HG03095 (cell line): Measurements from ENCODE around the gene DCUN1D4.

ENCODE experiments used
- ATAC-seq: cut with Tn5 transposase; IDR thresholded peaks from one replicate; pipeline ENCODE4 v1.9.1; 2021; ENCODE audit warnings: moderate library complexity; ENCODE audit not compliant: unreplicated experiment

DCUN1D4 gene

DNA sequence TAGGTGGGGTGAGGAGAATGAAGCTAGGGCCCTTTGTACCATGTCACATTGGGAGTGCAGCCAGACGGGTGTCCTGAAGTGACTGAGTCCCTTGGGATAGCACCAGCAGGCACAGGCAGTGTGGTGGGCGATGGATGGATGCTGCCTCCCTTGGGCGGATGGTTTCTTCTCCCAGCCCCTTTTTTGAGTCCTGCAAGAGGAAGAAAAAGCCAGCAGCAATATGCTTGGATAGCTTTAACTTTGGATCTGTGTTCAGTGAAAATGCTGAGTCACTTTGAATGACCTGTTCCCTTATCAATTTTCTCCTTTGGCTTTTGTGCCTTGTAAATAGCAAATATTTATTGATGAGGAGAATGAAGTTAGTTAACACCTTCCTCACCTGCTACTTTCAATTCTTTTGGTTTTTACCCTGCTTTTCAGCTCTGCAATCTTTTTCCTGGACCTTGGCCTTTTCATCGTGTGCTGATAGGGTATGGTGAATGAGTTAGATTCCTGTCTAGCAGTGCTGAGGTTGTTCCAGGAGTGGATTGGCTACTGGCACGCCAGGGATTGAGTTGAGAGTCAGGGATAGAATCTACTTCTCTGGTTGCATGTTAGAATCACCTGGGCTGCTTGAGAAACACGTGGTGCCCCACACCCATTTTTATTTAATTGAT, 10.2 kb downstream of the DCUN1D4 start:
- ATAC-seq, result no peak

DNA sequence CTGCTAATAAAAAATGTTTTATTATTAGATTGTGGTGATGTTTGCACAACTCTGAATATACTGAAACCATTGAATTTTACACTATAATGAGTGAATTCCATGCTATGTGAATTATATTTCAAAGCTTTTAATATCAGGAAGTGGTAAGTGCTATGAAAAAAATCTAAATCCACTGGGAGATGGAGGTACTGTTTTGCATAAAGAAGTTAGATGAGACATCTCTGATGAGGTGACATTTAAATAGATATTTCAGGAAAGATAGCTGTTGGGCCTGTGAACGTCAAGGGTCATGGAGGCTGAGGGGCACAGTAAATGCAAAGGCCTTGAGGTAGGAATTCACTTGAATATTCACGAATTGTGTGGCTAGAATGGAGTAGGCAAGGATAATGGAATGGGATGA, 12.3 kb downstream of the DCUN1D4 start:
- ATAC-seq, result no peak

DNA sequence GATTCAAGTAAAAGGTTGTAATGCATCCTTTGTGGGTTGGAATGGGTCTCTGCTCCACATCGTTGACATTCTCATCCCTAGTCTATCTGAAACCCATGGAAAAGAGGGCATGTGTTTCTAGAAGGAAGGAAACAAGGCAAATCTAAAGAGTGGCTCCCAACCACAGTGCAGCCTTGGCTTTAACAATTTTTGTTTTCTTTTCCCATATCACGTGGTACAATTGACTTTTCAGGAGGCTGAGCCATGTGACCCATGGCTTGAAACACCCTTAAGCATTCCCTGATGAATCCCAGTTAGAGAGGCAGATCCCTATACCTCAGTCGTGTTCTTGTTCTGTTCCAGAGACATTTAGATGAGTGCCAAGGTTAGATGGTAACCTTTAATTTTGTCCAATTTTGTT, 12.8 kb downstream of the DCUN1D4 start:
- ATAC-seq, result no peak

DNA sequence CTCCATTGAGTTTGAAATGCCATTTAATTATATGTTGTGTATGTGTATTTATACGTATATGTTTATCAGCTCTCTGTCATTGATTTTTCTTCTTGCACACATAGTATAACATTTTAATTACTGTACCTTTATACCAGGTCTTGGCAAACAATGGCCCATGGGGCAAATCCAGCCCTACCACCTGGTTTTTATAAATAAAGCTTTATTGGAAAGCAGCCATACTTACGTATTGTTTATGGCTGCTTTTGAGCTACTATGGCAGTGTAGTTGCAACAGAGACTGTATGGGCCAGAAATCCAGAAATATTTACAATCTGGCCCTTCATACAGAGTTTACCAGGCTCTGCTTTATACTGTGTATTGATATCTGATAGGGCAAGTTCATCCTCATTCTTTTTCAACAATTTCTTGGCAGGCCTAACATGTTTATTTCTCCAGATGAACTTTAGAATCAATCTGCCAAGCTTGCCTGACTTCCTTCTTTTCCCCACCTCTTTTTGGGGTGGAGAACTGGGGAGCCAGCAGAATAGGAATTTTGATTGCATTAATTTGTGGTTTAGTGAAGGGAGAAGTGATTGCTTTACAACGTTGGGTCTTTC, 15.8 kb downstream of the DCUN1D4 start:
- no peak for ATAC-seq

DNA sequence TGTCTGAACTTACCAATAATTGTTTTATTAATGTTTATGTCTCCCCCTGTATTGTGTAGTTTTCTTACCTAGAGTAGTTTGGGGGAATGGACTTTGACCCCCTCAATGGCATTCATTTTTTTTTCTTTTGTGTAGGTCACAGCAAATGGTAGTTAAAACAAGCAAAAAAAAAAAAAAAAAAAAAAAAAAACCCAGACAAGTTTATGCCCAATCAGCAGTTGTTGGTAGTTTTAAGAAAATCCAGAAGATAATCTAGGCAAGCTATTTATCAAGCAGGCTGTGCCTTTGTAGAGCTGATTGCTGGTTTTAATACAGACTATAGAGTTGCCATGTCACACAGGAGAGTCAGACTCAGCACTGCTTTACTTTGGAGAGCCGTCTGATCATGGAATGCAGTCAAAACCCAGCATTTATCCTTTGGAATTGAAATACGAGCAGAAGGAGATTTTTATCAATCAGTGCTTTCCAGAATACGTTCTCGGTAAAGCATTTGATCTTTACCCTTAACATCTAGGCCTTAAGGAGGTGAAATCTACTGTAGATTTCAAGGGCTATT, 16.6 kb downstream of the DCUN1D4 start:
- ATAC-seq, result no peak

DNA sequence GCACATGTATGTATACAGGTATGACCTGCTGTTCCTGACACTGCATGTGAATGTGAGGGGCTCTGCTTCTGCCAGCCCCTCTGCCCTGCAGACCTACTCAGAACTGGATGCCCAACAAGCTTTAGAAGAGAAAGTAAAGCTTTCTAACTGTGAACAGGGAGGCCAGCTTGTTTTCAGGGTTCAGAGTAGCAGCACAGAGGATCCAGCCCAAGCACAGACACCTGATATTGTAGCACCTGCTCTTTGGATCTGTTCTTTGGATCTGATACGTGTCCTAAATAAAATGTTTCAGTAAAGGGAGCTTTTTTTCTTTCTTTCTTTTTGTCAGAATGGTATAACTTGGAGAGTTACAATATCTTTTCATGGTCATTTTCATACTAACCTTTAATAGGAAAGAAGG, 19.2 kb downstream of the DCUN1D4 start:
- no peak for ATAC-seq

DNA sequence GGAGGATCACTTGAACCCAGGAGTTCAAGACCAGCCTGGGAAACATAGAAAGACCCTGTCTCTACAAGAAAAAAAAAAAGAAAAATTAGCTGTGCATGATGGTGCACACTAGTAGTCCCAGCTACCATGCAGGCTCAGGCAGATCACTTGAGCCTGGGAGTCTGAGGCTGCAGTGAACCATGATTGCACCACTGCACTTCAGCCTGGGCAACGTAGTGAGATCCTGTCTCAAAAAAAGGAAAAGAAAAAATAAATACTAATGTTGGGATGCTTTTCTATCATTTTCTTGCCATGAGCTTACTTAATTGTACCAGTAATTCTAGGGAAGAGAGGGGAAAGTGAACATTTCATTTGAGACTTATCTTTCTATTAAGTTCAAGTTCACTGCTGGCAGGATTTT, 19.8 kb downstream of the DCUN1D4 start:
- ATAC-seq, result no peak

DNA sequence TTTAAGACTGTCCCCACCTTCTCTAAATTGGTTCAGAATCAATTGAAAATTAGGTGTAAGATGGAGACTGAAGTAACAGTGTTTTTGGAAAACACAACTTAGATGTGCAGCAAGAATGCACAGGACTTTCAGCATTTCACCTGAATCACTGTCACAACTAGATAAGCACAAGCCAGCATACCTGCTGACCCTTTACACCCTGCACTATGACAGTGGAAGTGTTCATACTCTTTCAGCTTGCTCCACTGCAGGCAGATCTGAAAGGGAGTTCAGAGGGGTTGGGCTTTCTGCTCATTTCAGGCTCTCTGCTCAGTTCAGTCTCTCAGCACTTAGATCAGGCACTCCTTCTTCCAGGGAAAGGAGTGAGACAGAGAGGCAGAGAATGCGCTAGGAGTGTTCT, 22.8 kb downstream of the DCUN1D4 start:
- ATAC-seq, result no peak

DNA sequence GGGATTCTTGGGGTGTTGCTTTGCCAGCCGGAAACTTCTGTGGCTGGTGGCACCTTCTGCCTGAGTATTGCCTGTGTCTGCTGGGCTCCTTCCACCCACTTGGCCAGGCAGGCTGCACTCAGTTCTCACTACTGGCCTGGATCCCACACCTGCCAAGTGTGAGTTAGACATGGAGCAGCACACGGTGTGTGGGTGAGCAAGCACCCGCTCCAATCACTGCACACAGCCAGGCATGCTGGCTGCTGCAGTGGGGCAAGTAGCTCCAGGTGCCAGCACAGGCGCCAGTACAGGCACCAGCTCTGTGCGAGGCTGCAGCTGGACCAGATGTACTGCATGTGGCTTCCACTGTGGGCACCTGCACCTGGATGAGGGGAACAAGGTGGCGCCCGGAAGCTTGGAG, 23.9 kb downstream of the DCUN1D4 start:
- ATAC-seq, result no peak

DNA sequence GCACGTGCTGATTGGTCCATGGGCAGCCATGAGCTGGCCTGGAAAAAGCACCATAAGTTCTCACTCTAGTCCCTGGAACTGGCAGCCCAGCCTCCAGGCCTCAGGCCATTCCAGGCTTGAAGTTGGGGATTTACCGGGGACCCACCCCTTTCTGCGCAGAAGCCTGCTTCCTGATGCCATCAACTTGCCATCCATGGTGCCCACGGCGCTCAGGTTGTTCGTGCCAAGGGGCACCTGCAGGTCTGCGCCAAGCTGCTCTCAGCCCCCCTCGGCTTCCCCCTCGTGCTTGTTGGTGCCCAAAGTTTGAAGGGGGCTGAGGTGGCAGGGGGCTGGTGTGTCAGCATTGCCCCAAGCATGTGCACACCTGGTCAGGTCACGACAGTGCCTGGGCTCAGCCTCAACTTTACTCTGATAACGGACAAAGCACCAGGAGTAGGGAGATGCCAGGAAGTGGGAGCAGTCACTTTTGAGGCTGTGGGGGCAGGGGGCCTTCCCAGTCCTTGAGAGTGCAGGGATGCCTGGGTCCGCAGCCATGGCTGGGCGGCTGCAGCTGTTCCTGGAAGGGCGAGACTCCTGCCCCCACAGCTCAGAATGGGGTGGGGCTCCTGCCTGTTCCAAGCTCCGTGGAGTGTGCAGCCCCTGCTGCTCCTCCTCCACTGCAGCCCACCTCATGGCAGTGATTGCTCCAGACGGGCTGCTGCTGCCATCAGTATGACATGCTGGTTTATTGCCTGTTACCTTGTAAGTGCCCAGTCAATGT, 24.9 kb downstream of the DCUN1D4 start:
- ATAC-seq, result no peak

DNA sequence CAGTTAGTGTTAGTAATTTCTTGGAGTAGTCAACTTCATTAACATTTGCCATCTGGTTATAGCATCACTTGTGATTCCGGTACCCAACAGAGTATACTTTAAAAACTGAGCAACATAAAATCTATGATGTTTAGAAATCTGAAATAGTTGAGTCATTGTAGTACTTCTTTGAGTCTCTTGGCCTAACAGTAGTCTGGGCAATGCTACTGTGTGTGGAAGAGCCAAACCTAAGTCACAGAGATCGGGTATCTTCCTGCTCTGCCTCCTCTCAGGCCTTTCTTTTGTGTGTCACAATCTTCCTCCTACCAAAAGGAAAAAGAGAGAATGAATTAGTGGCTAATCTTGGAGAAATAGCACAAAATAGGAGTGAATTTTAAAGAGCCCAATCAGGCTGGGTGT, 25.5 kb downstream of the DCUN1D4 start:
- ATAC-seq, result no peak

DNA sequence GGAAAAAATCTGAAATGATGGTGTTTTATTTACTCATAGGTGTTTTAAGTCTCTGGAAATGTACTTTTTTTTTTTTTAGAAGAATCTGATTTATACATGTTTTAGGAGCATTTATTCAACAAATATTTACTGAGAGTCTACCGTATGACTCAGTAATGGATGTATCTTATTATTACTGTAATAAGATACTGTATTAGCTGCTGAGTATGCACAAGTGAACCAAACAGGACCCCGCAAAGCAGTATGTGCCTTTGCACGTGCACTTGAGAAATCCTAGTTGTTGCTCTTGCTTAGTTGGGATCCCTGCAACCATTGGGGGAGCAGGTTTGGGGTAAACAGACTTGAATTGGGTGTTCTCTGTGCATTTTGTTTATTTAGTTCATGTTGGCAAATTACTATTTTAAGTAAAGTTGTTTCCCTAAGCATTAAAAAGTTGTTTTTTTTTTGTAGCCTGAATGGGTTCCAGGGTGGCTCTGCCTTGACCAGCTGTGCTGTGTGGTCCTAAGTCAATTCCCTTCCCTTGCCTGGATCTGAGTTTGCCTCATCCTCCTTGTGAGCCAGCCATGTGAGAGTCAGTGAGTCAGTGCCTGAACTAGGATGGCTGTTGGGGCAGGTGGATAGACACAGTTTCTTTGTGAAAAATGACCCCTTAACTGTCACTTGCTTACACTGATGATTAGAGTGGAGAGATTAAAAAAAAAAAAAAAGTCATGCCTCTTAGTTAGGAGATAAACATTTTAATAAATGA, 27.7 kb downstream of the DCUN1D4 start:
- no peak for ATAC-seq

DNA sequence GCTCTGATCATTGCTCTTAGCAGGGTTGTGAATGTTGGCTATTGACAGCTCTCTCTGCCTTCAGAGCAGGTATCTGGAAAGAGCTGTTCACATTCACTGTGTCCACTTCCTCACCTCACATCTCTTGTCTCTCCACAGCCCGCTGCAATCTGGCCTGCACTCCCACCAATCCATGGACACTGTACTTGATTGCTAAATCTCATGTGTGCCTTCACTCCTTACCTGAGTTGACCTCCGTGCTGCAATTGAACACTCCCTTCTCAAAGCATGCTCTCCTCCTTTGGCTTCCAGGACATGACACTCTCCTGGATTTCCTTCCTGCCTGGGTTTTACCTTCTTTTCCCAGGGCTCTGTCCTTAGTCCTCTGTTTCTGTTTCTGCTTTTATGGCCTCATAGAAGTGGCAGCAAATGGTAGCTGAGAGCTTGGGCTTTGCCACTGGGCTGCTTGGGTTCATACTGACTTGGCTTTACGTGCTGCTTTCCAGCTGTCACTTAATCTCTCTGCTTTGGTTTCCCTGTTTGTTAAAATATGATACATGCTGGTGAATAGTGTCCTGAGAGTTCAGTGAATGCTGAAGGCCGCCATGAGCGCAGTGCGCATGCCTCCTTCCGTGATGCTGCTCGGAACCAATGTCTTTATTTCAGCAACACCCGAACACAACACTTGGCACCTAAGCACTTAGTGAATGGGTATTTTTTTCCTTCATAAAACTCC, 29.5 kb downstream of the DCUN1D4 start:
- no peak for ATAC-seq

DNA sequence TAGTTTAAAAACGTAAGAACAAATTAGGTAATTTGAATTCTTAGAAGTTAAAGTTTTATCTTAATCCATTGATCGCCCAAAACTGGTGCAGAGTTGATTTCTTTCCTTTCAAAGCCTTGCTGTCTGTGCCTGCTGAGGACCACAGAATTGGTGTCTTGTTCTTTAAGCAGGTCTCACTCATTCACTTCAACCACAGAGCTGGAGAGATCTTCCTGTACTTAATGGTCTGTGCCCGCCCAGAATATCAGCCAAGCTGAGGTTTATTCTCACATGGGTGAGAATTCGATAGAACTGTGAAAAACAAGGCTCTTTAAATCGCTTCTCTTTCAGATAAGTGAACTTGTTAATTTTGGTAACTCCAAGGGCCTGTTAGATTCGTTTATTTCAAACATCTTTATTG, 31.6 kb downstream of the DCUN1D4 start:
- ATAC-seq, result no peak

DNA sequence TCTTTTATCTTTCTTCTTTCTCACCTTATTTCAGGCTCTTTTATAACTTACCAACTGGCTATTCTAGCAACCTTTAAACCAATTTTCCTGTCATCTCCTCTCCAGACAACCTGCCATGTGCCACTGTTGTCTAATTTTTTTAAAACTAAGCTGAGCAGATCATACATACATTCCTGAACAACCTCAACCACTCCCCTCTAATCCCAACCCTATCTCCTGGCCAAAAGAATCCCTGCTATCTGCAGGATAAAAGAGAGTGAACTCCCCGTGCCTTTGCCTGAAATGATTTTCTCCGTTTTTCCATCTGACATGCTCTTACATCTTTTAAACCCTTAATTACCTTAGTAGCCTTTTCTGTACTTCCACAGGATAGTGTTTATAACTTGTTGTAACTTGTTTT, 35.5 kb downstream of the DCUN1D4 start:
- ATAC-seq, result no peak

DNA sequence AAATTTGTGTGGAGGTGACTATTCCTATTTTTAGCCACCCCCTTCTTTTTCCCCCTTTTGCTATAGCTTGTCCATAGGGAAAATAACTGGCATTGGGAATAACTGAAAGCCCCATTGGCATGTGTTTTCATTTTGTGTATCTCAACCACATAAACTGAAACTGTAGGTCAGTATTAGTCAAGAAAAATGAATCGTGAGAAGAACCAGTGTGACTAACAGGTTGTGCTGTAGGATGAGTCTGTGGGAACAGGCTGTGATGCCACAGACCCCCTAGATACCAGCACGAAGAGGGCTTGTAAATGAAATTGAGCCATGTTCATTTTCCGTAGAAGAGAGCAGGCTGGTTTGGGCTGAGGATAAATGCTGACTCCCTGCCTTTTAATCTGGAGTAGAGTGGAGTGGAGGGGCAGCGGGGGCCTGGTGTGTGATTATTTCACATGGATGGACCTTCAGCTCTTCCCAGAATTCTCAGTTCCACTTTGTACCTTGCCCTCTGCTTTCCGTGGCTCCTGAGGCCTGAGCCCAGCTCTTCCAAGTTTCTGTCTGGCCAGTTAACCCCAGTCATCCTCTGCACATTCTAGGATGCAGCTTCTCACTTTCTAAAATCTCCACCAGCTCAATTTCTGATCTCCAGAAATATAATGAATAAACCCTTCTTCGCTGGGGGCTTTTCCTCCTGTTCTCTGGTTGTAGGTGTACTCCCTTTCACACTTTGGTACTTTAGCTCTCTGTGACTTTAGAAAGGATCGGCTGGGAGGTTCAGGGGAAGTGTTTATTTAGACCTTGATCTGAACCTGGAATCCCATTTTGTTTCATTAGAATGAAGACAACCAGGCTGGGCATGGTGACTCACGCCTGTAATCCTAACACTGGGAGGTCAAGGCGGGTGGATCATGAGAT, 37.3 kb downstream of the DCUN1D4 start:
- no peak for ATAC-seq

DNA sequence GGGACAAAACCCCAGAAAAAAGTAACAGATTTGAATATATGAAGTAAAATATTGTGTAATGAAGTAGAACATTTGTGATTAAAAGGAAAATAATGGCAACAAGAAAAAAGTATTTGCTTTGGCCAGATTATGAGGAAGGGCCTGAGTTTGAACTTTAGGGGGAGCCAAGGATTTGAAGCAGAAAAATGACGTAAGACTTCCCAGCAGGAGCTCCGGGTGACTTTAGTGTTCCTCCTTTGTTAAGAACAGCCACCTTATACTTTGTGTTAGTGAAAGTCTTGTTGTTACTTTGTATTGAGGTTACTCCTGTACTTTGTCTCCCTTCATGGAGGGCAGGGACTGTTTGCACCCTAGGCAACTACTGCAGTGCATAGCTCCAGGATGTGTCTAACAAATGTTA, 41.1 kb downstream of the DCUN1D4 start:
- no peak for ATAC-seq

DNA sequence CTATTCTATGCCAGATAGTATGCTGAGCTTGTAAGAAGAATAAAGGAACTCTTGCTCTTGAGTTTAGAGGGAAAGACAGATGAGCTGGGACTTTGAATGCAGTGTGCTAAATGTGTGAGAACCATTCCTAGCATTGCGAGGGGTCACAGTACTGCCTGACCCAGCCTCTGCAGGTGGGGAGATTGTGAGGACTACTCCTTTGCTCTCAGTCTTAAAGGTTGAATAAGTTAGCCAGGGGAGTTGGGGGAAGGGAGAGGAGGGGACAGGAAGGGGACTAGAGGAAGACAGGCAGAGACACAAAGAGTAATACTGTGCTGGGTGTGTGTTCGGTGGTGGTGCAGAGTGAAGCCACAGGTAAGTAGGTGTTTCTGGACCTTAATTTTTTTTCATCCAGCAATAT, 41.7 kb downstream of the DCUN1D4 start:
- ATAC-seq, result no peak

DNA sequence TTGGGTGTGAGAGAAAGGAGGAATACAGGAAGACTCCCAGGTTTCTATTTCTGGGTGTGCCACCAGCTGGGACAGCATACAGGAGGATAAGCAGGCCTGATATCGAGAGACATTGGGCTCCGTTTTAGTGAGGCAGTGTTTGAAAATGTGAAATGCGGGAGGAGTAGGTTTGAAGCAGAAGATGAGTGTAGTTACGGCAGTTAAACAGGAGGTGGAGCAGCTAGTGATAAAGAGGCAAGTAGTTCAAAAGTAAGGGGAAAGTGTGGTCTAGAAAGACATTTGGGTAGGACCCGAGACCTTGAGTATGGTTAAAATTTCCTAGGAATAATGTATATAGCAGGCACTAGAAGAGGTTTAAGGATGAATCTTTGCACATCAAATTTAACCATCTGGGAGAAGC, 42.4 kb downstream of the DCUN1D4 start:
- peak; percentile 69 for ATAC-seq

DNA sequence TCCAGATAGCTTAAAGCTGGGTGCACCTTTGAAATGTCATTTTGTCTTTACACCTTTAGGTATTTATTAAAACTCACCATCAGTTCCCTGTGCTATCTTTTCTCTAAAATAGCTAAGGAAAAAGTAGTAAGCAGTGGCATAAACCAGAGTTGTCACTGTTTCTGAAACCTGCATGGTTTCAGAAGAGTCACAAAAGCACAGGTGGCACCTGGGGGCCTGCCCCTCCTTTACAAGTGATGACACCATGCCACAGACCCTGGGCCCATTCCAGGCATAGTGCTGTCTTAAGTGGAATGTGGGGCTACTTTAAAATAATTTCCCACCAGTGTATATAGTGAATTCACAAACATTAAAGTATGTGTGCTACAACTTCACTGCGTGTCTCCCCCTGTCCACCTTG, 47.8 kb downstream of the DCUN1D4 start:
- ATAC-seq, result no peak
